T-helper 9 cell (primary cell): Measurements from ENCODE around the gene LYZ.

Experiments used
- DNase-seq: peaks from one replicate; pipeline ENCODE4 v3.0.0-alpha.2; 2020

The LYZ gene

DNA sequence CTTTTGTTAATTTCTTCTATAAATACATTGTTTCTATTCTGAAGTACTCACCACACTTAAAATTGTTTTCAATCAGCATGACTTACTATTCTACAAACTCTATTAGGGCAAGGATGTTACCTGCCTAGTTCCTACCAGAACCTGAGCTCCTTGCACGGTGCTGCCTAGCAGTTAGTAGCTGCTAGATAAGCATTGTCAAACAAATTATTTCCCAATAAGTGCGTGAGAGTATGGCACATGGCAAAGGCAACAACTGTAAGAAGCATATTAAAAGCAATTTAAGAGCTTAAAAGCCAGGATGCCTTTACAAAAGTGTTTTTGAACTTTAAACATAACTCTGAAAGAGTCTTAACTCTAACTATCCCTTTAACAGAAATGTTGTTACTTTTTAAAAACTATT is 8.2 kb upstream of the LYZ start:
- no peak for DNase-seq

GRCh38 chr12:69341328-69341727 is 6.9 kb upstream of the LYZ start:
- DNase-seq: no peak

- DNase-seq: no peak
Observed at GRCh38 chr12:69342421-69342820, 5.8 kb upstream of the LYZ start.

DNA sequence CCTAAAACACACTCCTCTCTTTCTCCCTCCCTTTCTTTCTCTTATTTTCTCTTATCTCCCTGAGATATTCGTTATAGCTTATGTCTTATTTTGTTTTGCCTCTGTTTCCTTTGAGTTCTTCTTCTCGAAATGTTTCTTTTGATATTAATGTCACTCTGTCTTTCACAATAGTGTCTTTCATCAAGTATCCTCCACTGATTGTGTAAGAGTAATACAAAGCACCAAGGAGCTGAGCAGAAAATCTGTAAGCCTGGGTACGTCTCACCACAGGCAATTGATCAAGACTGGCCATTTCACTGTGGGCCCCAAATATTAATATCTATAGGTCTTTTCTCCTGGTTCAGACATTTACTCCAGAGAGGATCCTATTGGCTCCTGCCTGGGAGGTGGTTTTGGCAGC is 4.8 kb upstream of the LYZ start:
- DNase-seq: no peak

DNA sequence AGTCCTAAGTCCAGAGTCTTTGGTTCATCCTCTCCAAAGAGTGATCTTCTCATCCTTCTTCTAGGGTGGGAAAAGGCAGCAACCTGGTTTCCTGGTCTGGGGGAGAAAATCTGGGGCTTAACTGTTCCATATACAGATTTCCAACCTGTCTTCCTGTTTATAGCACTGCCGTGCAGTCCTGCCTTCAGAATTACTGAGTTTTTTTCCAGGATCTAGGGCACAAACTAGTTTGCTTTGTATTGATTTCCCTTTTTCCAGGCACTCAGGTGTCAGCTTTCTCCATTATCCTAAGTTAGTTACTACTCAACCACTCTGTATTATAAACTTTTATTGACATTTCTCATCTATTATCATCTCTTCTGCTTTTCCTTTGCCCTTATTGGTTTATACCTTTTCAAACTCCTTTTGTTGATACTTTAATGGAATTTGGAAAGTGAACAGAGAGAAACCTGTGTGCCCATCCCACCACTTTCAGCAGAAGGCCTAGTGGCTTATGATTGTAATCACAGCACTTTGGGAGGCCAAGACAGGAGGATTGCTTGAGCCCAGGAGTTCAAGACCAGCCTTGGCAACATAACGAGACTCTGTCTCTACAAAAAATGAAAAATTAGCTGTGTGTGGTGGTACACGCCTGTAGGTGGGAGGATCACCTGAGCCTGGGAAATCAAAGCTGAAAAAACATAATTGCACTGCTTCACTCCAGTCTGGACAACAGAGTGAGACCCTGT is 4.1 kb upstream of the LYZ start:
- DNase-seq: no peak

- DNase-seq: no peak
Observed at GRCh38 chr12:69345077-69345476, 3.1 kb upstream of the LYZ start.

DNA sequence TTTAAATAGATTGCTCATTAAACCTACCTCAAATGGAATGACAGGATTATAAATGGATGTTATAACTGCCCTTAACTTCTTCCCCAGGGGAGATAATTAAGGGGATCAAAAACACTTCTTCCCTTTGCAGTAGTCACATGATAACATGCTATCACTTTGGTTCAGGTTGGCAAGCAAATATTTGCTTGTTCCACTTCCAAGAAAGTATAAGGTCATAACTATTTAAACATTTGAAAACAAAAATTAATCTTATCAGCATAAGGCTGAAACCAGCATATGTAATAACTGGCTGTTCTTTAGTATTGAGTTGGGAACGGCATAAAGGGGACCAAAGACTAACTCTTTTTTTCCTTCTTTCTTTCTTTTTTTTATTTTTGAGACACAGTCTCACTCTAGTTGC is 2.4 kb upstream of the LYZ start:
- no peak for DNase-seq

DNA sequence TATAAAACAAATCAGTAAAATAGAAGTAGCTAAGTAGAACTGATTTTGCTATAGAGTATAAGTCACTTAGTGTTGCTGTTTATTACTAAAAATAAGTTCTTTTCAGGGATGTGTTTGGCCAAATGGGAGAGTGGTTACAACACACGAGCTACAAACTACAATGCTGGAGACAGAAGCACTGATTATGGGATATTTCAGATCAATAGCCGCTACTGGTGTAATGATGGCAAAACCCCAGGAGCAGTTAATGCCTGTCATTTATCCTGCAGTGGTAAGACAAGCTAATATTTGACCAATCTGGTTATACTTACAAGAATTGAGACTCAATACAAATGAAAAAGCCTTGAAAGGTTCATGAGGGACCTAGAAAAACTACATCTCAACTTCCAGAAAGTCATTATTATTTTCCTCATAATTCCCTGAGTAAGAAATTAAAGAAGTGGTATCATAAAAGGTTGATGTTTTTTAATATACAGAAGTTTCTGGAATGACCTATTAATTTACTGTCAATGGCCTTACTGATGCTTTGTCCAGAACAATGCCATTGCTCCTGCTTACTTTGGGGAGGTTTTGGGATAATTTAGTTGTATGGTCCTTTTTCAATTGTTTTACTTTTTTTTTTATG is 1.9 kb downstream of the LYZ start:
- DNase-seq: no peak

GRCh38 chr12:69350777-69351176 is 2.6 kb downstream of the LYZ start:
- no peak for DNase-seq

DNA sequence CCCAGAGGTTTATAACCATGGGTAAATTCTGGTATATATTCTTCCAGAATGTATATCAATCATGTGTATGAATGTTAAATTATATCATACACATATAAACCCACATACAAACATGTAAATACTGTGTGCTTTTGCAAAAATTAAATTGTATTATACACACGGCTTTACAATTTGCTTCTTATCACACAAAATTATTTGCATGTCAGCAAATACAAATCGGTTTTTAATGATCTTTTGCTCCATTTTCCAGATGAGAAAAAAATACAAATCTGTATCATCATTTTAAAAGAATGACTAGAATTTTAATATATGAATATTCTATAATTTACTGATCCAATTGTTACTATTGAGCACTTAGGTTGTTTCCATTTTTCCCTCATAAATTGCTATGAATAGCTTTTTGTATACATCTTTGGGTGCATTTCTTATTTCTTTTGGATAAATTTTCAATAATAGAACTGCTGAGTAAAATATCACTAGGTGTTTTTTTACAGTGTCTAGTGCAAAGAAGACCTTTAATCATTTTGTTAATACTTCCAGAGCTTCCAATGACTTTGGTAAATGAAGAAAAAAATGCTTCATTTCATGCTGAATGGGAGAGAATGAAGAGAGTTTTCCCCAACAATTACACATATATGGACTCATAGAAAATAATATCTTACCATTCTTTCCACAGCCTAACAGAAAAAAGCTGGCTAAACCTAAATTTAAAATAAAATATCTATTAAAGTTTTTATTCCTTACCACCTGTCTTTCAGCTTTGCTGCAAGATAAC is 3.5 kb downstream of the LYZ start:
- DNase-seq: no peak

DNA sequence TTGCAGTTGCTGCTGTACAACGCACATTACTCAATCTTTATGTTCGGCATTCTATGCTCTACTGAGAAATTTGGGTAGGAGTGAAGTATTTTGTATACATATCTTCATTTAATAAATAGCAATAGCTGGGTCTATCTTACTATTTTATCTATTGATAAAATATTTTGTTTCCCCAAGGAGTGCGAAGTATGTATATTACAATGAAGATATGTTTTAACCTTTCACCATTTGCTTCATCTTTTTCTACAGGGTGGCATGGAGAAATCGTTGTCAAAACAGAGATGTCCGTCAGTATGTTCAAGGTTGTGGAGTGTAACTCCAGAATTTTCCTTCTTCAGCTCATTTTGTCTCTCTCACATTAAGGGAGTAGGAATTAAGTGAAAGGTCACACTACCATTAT is 4.7 kb downstream of the LYZ start:
- no peak for DNase-seq

DNA sequence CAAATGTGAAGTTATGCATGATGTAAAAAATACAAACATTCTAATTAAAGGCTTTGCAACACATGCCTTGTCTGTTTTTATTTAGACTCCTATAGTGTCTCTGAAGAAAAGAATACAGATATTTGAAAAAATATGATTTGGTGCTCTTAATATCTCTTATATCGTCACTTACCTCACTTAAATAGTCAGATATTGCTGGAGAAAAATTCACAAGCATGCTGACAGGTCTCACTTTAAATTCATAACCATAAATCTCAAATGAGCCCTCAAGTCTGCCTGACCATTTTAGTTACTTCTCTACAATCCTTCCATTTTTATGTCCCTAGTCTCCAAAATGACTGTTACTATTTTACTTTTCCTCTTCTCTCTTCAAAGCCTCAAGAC is 6.0 kb downstream of the LYZ start:
- no peak for DNase-seq

DNA sequence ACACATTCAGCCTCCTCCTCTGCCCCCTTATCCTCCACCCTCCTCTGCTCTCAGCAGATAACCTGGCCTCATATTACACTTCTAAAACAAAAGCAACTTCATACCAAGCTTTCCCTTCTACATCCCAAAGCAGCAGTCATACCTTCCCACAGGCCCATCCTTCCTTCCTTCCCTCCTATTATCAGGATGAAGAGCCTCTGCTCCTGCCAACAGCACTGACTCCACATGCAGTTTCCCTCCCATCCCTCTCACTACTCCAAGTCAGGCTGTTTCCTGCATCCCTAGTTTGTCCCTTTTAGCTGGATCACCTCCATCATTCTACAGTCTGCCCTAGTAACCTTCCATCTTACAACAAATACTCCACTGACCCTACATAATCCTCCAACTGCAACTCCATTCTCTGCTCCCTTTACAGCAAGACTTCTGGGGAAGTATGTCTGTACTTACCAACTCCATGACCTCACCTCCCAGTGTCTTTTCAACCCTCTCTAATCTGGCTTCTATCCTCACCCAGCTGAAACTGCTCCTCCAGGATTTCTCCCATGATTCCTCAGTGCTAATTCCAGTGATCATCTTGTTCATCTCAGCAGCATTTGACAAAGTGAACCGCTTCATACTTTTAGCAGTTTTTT is 6.5 kb downstream of the LYZ start:
- no peak for DNase-seq

- no peak for DNase-seq
Observed at GRCh38 chr12:69355363-69356028, 7.3 kb downstream of the LYZ start.

- peak; percentile 75 for DNase-seq
Observed at GRCh38 chr12:69359531-69360347, 11.6 kb downstream of the LYZ start, which contains the start of gene YEATS4. Gene YEATS4 (plus strand): TSS chr12:69359743. CDS start chr12:69359973, 230 bp downstream.

DNA sequence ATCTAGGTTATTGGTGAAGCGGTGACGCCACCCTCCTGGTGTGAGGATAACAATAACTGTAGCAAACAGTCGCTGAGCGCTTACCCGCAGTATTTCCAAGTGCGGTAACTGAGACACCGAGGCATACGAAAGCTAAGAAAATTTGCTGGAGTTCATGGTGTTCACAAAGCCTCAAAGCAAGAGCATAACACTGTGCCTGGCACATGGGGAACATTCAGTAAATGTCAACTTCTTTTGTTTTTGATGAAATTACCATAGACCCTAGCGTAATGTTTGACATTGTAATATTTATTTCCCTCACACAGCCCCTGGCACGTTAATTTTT is 12.1 kb downstream of the LYZ start:
- DNase-seq: no peak

- DNase-seq: no peak
Observed at GRCh38 chr12:69366796-69367195, 18.6 kb downstream of the LYZ start.

DNA sequence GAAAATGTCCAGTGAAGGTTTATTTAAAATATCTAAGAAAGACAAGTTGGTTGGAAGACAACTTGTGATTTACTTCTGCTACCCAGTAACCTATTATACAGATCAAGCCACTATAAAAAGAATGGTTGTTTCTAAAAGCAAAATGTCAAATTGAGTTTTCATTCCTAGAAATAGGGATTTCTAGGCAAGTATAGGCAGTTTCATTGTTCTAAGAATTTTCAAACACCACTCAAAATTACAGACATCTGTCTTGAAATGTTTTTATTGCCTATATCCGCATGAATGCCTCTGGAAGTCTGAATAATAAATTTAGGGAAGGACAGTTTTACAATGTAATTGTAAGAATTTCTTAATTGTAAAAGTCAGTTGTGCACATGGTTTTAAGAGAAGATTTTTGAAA is 20.0 kb downstream of the LYZ start:
- DNase-seq: no peak

- no peak for DNase-seq
Observed at GRCh38 chr12:69383074-69383473, 34.9 kb downstream of the LYZ start.

- no peak for DNase-seq
Observed at GRCh38 chr12:69385038-69385437, 36.9 kb downstream of the LYZ start.

DNA sequence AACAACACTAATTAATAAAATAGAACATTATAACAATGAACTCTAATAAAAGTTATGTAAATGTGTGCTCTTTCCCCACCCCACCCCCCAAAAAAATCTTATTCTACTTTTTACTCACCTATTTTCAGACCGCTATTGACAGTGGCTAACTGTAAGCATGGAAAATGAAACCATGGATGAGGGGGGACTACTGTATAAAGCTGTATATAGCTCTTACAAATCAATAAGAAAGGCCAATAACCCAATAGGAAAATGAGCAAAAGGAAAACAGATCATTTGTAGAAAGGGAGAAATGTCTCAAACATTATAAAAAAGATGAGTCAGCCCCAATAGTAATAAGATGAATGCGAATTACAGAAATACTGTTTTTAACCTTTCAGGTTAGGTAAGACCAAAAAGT is 38.7 kb downstream of the LYZ start:
- DNase-seq: no peak

- no peak for DNase-seq
Observed at GRCh38 chr12:69388371-69388770, 40.2 kb downstream of the LYZ start.
